WTC11 (cell line): ENCODE results near the gene CTDNEP1. TPM values are rescaled to one million over a fixed set of nuclear protein-coding genes. Genes with fewer than 3 reads are reported as not detected.
A peak's percentile ranks its signal among the peaks of the same experiment; 100 is the strongest.

Experiments
- ATF6 ChIP-seq: sonication (generic); formaldehyde crosslinking; IDR thresholded peaks from 2 replicates; pipeline ENCODE4 v1.8.1; 2023; ENCODE audit warnings: mild to moderate bottlenecking, missing genetic modification reagents
- CBFB ChIP-seq: sonication (generic); formaldehyde crosslinking; IDR thresholded peaks from 2 replicates; pipeline ENCODE4 v1.8.1; 2022; ENCODE audit warnings: mild to moderate bottlenecking, low read depth, missing genetic modification reagents
- CREM ChIP-seq: sonication (generic); formaldehyde crosslinking; IDR thresholded peaks from 2 replicates; pipeline ENCODE4 v1.8.1; 2022; ENCODE audit warnings: mild to moderate bottlenecking, missing genetic modification reagents, moderate library complexity
- EMX1 ChIP-seq: fragments of 250-450 bp; sonication (Bioruptor Pico); IDR thresholded peaks from 2 replicates; pipeline ENCODE4 v1.8.0; 2021; ENCODE audit warnings: mild to moderate bottlenecking
- ERG ChIP-seq: fragments of 250-450 bp; sonication (Bioruptor Pico); IDR thresholded peaks from 2 replicates; pipeline ENCODE4 v1.8.0; 2021; ENCODE audit warnings: mild to moderate bottlenecking
- ETV6 ChIP-seq: sonication (generic); formaldehyde crosslinking; IDR thresholded peaks from 2 replicates; pipeline ENCODE4 v1.8.1; 2022; ENCODE audit warnings: mild to moderate bottlenecking, missing genetic modification reagents
- FOXJ3 ChIP-seq: sonication (generic); formaldehyde crosslinking; IDR thresholded peaks from 2 replicates; pipeline ENCODE4 v1.9.0; 2021; ENCODE audit warnings: missing genetic modification reagents, mild to moderate bottlenecking, borderline replicate concordance
- FOXP4 ChIP-seq: sonication (generic); formaldehyde crosslinking; IDR thresholded peaks from 2 replicates; pipeline ENCODE4 v1.8.0; 2022; ENCODE audit warnings: mild to moderate bottlenecking, missing genetic modification reagents
- HMGXB4 ChIP-seq: sonication (generic); formaldehyde crosslinking; IDR thresholded peaks from 2 replicates; pipeline ENCODE4 v1.8.1; 2023; ENCODE audit warnings: mild to moderate bottlenecking, moderate library complexity, missing genetic modification reagents
- JAZF1 ChIP-seq: fragments of 250-450 bp; sonication (Bioruptor Pico); IDR thresholded peaks from 2 replicates; pipeline ENCODE4 v1.9.0; 2021; ENCODE audit warnings: moderate library complexity, mild to moderate bottlenecking, inconsistent platforms
- MYBL2 ChIP-seq: sonication (generic); formaldehyde crosslinking; IDR thresholded peaks from 2 replicates; pipeline ENCODE4 v1.8.1; 2023; ENCODE audit warnings: mild to moderate bottlenecking, moderate library complexity, missing genetic modification reagents
- NFE2L1 ChIP-seq: sonication (generic); formaldehyde crosslinking; IDR thresholded peaks from 2 replicates; pipeline ENCODE4 v1.8.1; 2023; ENCODE audit warnings: missing genetic modification reagents
- NFYB ChIP-seq: sonication (generic); formaldehyde crosslinking; conservative IDR thresholded peaks from 2 replicates; pipeline ENCODE4 v1.8.0; 2022; ENCODE audit warnings: low read depth, missing genetic modification reagents
- PRDM15 ChIP-seq: sonication (generic); formaldehyde crosslinking; IDR thresholded peaks from 2 replicates; pipeline ENCODE4 v1.8.0; 2022; ENCODE audit warnings: missing genetic modification reagents
- SMAD3 ChIP-seq: sonication (generic); formaldehyde crosslinking; IDR thresholded peaks from 2 replicates; pipeline ENCODE4 v1.8.0; 2022; ENCODE audit warnings: missing genetic modification reagents, mild to moderate bottlenecking, borderline replicate concordance
- STAT6 ChIP-seq: sonication (generic); formaldehyde crosslinking; conservative IDR thresholded peaks from 2 replicates; pipeline ENCODE4 v1.8.1; 2023; ENCODE audit warnings: mild to moderate bottlenecking, low read depth, missing genetic modification reagents, moderate library complexity
- TEAD1 ChIP-seq: sonication (generic); formaldehyde crosslinking; IDR thresholded peaks from 2 replicates; pipeline ENCODE4 v1.8.0; 2022; ENCODE audit warnings: mild to moderate bottlenecking, missing genetic modification reagents
- ZBTB21 ChIP-seq: sonication (generic); formaldehyde crosslinking; IDR thresholded peaks from 2 replicates; pipeline ENCODE4 v1.8.1; 2023; ENCODE audit warnings: mild to moderate bottlenecking, missing genetic modification reagents, borderline replicate concordance
- ZMAT4 ChIP-seq: fragments of 250-450 bp; sonication (Bioruptor Pico); IDR thresholded peaks from 2 replicates; pipeline ENCODE4 v1.9.0; 2021; ENCODE audit warnings: mild to moderate bottlenecking
- ZNF219 ChIP-seq: sonication (generic); formaldehyde crosslinking; IDR thresholded peaks from 2 replicates; pipeline ENCODE4 v1.8.0; 2023; ENCODE audit warnings: missing genetic modification reagents, mild to moderate bottlenecking, borderline replicate concordance
- ZNF423 ChIP-seq: fragments of 250-450 bp; sonication (Bioruptor Pico); IDR thresholded peaks from 2 replicates; pipeline ENCODE4 v2.1.2; 2022; ENCODE audit warnings: mild to moderate bottlenecking, moderate library complexity
- ZNF512 ChIP-seq: sonication (generic); formaldehyde crosslinking; IDR thresholded peaks from 2 replicates; pipeline ENCODE4 v1.8.1; 2022; ENCODE audit warnings: missing genetic modification reagents, borderline replicate concordance
- total RNA-seq: library from RNA; stranded (reverse); gene quantifications from 3 replicates; pipeline ENCODE4 v1.2.3, GENCODE V29; 2021

Gene CTDNEP1
- total RNA-seq, 1 experiment from 2014 or later = 127 TPM

- TF ChIP-seq ATF6 (no peak), EMX1 (CRISPR knock-in tag) (peak; percentile 88), ZNF219 (CRISPR knock-in tag) (no peak), ZNF423 (no peak), ZNF512 (no peak), TEAD1 (CRISPR knock-in tag) (peak; percentile 60; the same call in 1 of the 2 replicates), ETV6 (CRISPR knock-in tag) (peak; percentile 93), STAT6 (no peak), ERG (peak; percentile 94), MYBL2 (CRISPR knock-in tag) (peak; percentile 87), CREM (CRISPR knock-in tag) (peak; percentile 83), ZBTB21 (peak; percentile 90), PRDM15 (no peak), HMGXB4 (peak; percentile 66), FOXP4 (CRISPR knock-in tag) (peak; percentile 68; the same call in 1 of the 2 replicates), JAZF1 (CRISPR knock-in tag) (no peak), ZMAT4 (CRISPR knock-in tag) (peak; percentile 79), SMAD3 (CRISPR knock-in tag) (peak; percentile 92), NFE2L1 (CRISPR knock-in tag) (0 out of 2 replicates have a peak, but pooled peaks have one; percentile 59), NFYB (CRISPR knock-in tag) (no peak; the same call in 1 of the 2 replicates), FOXJ3 (CRISPR knock-in tag) (no peak), CBFB (CRISPR knock-in tag) (peak; percentile 51; the same call in 1 of the 2 replicates)
These were observed 17.2 kb downstream of the CTDNEP1 start, which contains the start of gene DVL2 (continued) for GRCh38 chr17:7234083-7234951.
